GM13977 (cell line): ENCODE data around the gene ROBO2.

Experiments
- DNase-seq: peaks from one replicate; pipeline ENCODE4 v3.0.0; 2012; ENCODE audit warnings: low spot score
- CTCF ChIP-seq: IDR thresholded peaks from 2 replicates; pipeline ENCODE4 v1.5.1; 2012; ENCODE audit warnings: mild to moderate bottlenecking, control low read depth; ENCODE audit not compliant: insufficient read depth; ENCODE audit errors: extremely low read depth, missing control alignments
- in situ Hi-C: fragments of 300-500 bp; cut with MboI; formaldehyde crosslinking; loops from one replicate; pipeline ENCODE4 v1.12.0; 2022; ENCODE audit warnings: low sequenced_read_pairs, low pct_unique_long_range_greater_than_20kb, mixed read lengths, inconsistent platforms; ENCODE audit not compliant: unreplicated experiment

ROBO2 gene

GRCh38 chr3:77267589-77267988 is 227.7 kb downstream of the ROBO2 start:
- no peak for TF ChIP-seq CTCF
- DNase-seq, result no peak
- in situ Hi-C loops, result no loop called here

GRCh38 chr3:77271306-77271705 is 231.4 kb downstream of the ROBO2 start:
- TF ChIP-seq CTCF, result no peak
- in situ Hi-C loops, result no loop called here
- DNase-seq, result no peak

- in situ Hi-C loops, result no loop called here
- DNase-seq, result no peak
- no peak for TF ChIP-seq CTCF
Observed at GRCh38 chr3:77271711-77272110, 231.8 kb downstream of the ROBO2 start.

- no peak for TF ChIP-seq CTCF
- no peak for DNase-seq
- in situ Hi-C loops, result no loop called here
Observed at GRCh38 chr3:77279276-77279675, 239.4 kb downstream of the ROBO2 start.

GRCh38 chr3:77281721-77282120 is 241.8 kb downstream of the ROBO2 start:
- DNase-seq, result no peak
- in situ Hi-C loops, result no loop called here
- no peak for TF ChIP-seq CTCF

- in situ Hi-C loops, result no loop called here
- DNase-seq, result no peak
- TF ChIP-seq CTCF, result no peak
Observed at GRCh38 chr3:77283108-77283507, 243.2 kb downstream of the ROBO2 start.

GRCh38 chr3:77288348-77288747 is 248.4 kb downstream of the ROBO2 start:
- TF ChIP-seq CTCF, result no peak
- DNase-seq, result no peak
- in situ Hi-C loops, result no loop called here
